NCI-H345 treated with DMSO at 0.1 percent for 48 hours (cell line): ENCODE measurements around the gene SLC46A2.
A peak's percentile ranks its signal among the peaks of the same experiment; 100 is the strongest.

Source experiments
- DNase-seq: peaks from one replicate; lab custom pipeline; 2025; ENCODE audit not compliant: unreplicated experiment; lab: John Stamatoyannopoulos, UW

Gene SLC46A2

GRCh38 chr9:112890106-112891081, at the start of gene SLC46A2:
TSS of gene SLC46A2 (minus strand) at chr9:112890876. CDS start at chr9:112890681, 195 bp downstream.
- DNase-seq = no peak

GRCh38 chr9:112939418-112939817, 48.7 kb upstream of the SLC46A2 start:
- DNase-seq = no peak

GRCh38 chr9:112933696-112934095, 43.0 kb upstream of the SLC46A2 start:
- DNase-seq = no peak

- peak; percentile 47 for DNase-seq
Measured at GRCh38 chr9:112925058-112925641, 34.5 kb upstream of the SLC46A2 start.

GRCh38 chr9:112921549-112921948, 30.9 kb upstream of the SLC46A2 start:
- no peak for DNase-seq

GRCh38 chr9:112917987-112918362, 27.3 kb upstream of the SLC46A2 start:
- no peak for DNase-seq

GRCh38 chr9:112917047-112917986, 26.6 kb upstream of the SLC46A2 start:
- no peak for DNase-seq

GRCh38 chr9:112914524-112914923, 23.8 kb upstream of the SLC46A2 start:
- DNase-seq = no peak

- no peak for DNase-seq
Measured at GRCh38 chr9:112913326-112913725, 22.6 kb upstream of the SLC46A2 start.

GRCh38 chr9:112912636-112913035, 22.0 kb upstream of the SLC46A2 start:
- DNase-seq = no peak

- DNase-seq = no peak
Measured at GRCh38 chr9:112911736-112912135, 21.1 kb upstream of the SLC46A2 start.

- DNase-seq = no peak
Measured at GRCh38 chr9:112905084-112905483, 14.4 kb upstream of the SLC46A2 start.

GRCh38 chr9:112900901-112901300, 10.2 kb upstream of the SLC46A2 start:
- no peak for DNase-seq

GRCh38 chr9:112900488-112900887, 9.8 kb upstream of the SLC46A2 start:
- no peak for DNase-seq

- DNase-seq = no peak
Measured at GRCh38 chr9:112898872-112899311, 8.2 kb upstream of the SLC46A2 start.

- no peak for DNase-seq
Measured at GRCh38 chr9:112896131-112896530, 5.5 kb upstream of the SLC46A2 start.

- DNase-seq = no peak
Measured at GRCh38 chr9:112894699-112895098, 4.0 kb upstream of the SLC46A2 start.

- DNase-seq = no peak
Measured at GRCh38 chr9:112894041-112894440, 3.4 kb upstream of the SLC46A2 start.

- DNase-seq = no peak
Measured at GRCh38 chr9:112892981-112893380, 2.3 kb upstream of the SLC46A2 start.

- no peak for DNase-seq
Measured at GRCh38 chr9:112891521-112891920, 845 bp upstream of the SLC46A2 start.

GRCh38 chr9:112887381-112887780, 3.3 kb downstream of the SLC46A2 start:
- DNase-seq = no peak
